HepG2 (cell line): ENCODE results near the gene C14orf119. TPM values are rescaled to one million over a fixed set of nuclear protein-coding genes. Genes with fewer than 3 reads are reported as not detected.

Experiments
- ATAC-seq: fragments of 200-7000 bp; cut with Tn5 transposase; 3 replicates; pipeline ENCODE4 v1.9.1; 2020; ENCODE audit warnings: mild to moderate bottlenecking, moderate library complexity
- BruUV-seq: library from RNA; stranded (reverse); fragments of 400-500 nt; replicated peaks from 2 replicates; lab custom pipeline; 2021; lab: Mats Ljungman, UMichigan
- CTCF ChIA-PET: fragments of 300-600 bp; formaldehyde crosslinking; extraction: SDS; loops from one replicate; lab custom pipeline; 2021; ENCODE audit warnings: low total read pairs, inconsistent platforms, low intra/inter-chr PET ratio; lab: Yijun Ruan, JAX
- POLR2A ChIA-PET: fragments of 350-600 bp; sonication (Branson Sonifier 250); formaldehyde crosslinking; loops from one replicate; lab custom pipeline; 2020; ENCODE audit warnings: antibody characterized with exemption, inconsistent platforms; lab: Yijun Ruan, JAX
- DNase-seq: peaks from one replicate; pipeline ENCODE4 v3.0.0-alpha.2; 2015; ENCODE audit warnings: low spot score
- FAIRE-seq: peaks from 3 replicates; lab custom pipeline; 2011; peaks lifted over from hg19 to GRCh38; lab: Jason Lieb, UNC
- H2AFZ ChIP-seq: one replicate; pipeline ENCODE4 v1.6.1; 2011; ENCODE audit warnings: low read length, inconsistent platforms
- H3K27ac ChIP-seq: fragments of 300-600 bp; 3 replicates; pipeline ENCODE4 v1.8.0; 2011; ENCODE audit warnings: mixed run types, mild to moderate bottlenecking, mixed read lengths, low read length, inconsistent platforms; ENCODE audit not compliant: insufficient read depth; ENCODE audit errors: extremely low read length
- H3K27me3 ChIP-seq, 2 experiments: fragments of 200-600 bp in 1 of 2; 2 replicates in 1 of 2; 3 replicates in 1 of 2; pipeline versions ENCODE4 v1.6.0 to v1.8.0; 2011; ENCODE audit warnings: low read length in 2 of 2, mild to moderate bottlenecking in 2 of 2, moderate library complexity in 2 of 2, inconsistent platforms in 1 of 2; ENCODE audit not compliant: insufficient read depth in 2 of 2, control insufficient read depth in 1 of 2
- H3K36me3 ChIP-seq, 2 experiments: fragments of 200-600 bp in 1 of 2; replicated peaks in 1 of 2; 2 replicates in 1 of 2; 3 replicates in 1 of 2; pipeline versions ENCODE4 v1.5.1 to v1.8.0; 2011; ENCODE audit warnings: low read length in 2 of 2, inconsistent platforms in 1 of 2; ENCODE audit not compliant: insufficient read depth in 2 of 2, control insufficient read depth in 1 of 2
- H3K4me1 ChIP-seq: 2 replicates; pipeline ENCODE4 v1.5.1; 2012; ENCODE audit warnings: low read length, inconsistent platforms; ENCODE audit not compliant: insufficient read depth
- H3K4me2 ChIP-seq: 2 replicates; pipeline ENCODE4 v1.6.0; 2011; ENCODE audit warnings: low read depth, low read length, inconsistent platforms
- H3K4me3 ChIP-seq, 3 experiments: fragments of 200-600 bp in 1 of 3; sonication (generic), shearing (Covaris generic) in 1 of 3; replicated peaks in 1 of 3; 2 replicates each; pipeline ENCODE4 v1.5.1; 2011 to 2016; ENCODE audit warnings: low read length in 3 of 3, inconsistent platforms in 2 of 3, low read depth in 2 of 3, mild to moderate bottlenecking in 2 of 3, control low read depth in 1 of 3, mixed read lengths in 1 of 3; ENCODE audit not compliant: insufficient read depth in 1 of 3
- H3K79me2 ChIP-seq: one replicate; pipeline ENCODE4 v1.6.1; 2011; ENCODE audit warnings: low read length, inconsistent platforms; ENCODE audit not compliant: insufficient read depth
- H3K9ac ChIP-seq: 2 replicates; pipeline ENCODE4 v1.6.0; 2011; ENCODE audit warnings: mild to moderate bottlenecking, low read depth, low read length, inconsistent platforms; ENCODE audit not compliant: insufficient read depth
- H3K9me3 ChIP-seq: 2 replicates; pipeline ENCODE4 v1.5.1; 2012; ENCODE audit warnings: mild to moderate bottlenecking, low read length
- H4K20me1 ChIP-seq: 2 replicates; pipeline ENCODE4 v1.6.0; 2011; ENCODE audit warnings: inconsistent platforms, mild to moderate bottlenecking, low read length, moderate library complexity; ENCODE audit not compliant: insufficient read depth
- CREB1 ChIP-seq, 2 experiments: fragments of 450-650 bp in 1 of 2; IDR thresholded peaks; 2 replicates each; pipeline ENCODE4 v1.6.1; 2016 to 2017; ENCODE audit warnings: control low read depth in 1 of 2, mild to moderate bottlenecking in 1 of 2, missing compliant biosample characterization in 1 of 2, missing genetic modification characterization in 1 of 2
- ZSCAN22 ChIP-seq: sonication (generic); formaldehyde crosslinking; IDR thresholded peaks from 2 replicates; pipeline ENCODE4 v1.4.0; 2020; ENCODE audit warnings: mild to moderate bottlenecking, missing genetic modification reagents
- WGBS: methylation state at CpG from one replicate; pipeline ENCODE4 v1.1.6; 2017; ENCODE audit warnings: low lambda C conversion rate; 5-methylcytosine and 5-hydroxymethylcytosine counted together
- in situ Hi-C: cut with HindIII; loops from 2 replicates; pipeline ENCODE4 v1.10.0; 2017; ENCODE audit warnings: low pct_unique_long_range_greater_than_20kb; ENCODE audit not compliant: extremely low pct_ligation_motif_present
- intact Hi-C: fragments of 100-400 bp; cut with micrococcal nuclease; formaldehyde crosslinking; loops from one replicate; pipeline ENCODE4 v1.10.0; 2022; ENCODE audit not compliant: unreplicated experiment
- polyA plus RNA-seq, 8 experiments: library from polyadenylated mRNA; depleted of rRNA in 3 of 8; stranded (reverse) in 7 of 8; unstranded in 1 of 8; fragments of >200 nt; fragmentation: Illumina TruSeq in 4 of 8; extraction: Trizol in 4 of 8; gene quantifications; 2 replicates each; pipeline versions ENCODE4 v1.2.1 to v1.2.3, GENCODE V29; 2011 to 2016; ENCODE audit warnings: low read depth in 4 of 8, missing spikeins in 1 of 8, mixed read lengths in 1 of 8; ENCODE audit not compliant: insufficient read depth in 1 of 8
- total RNA-seq, 5 experiments: library from RNA; depleted of rRNA; stranded (reverse); fragments of >200 nt; fragmentation: Illumina TruSeq; extraction: Trizol; gene quantifications; 2 replicates each; pipeline ENCODE4 v1.2.3, GENCODE V29; 2016; ENCODE audit warnings: low read depth in 1 of 5
- TF ChIP-seq, protein P1 (sequence below): sonication (generic); formaldehyde crosslinking; IDR thresholded peaks from 2 replicates; pipeline ENCODE4 v1.4.0; 2020; ENCODE audit warnings: mild to moderate bottlenecking, missing genetic modification reagents

The C14orf119 gene
- total and polyA plus RNA-seq, 2 of the 13 experiments (the other 11 are each of a cell fraction or from before 2014, with no cell fraction given), result 117 to 206 TPM

DNA sequence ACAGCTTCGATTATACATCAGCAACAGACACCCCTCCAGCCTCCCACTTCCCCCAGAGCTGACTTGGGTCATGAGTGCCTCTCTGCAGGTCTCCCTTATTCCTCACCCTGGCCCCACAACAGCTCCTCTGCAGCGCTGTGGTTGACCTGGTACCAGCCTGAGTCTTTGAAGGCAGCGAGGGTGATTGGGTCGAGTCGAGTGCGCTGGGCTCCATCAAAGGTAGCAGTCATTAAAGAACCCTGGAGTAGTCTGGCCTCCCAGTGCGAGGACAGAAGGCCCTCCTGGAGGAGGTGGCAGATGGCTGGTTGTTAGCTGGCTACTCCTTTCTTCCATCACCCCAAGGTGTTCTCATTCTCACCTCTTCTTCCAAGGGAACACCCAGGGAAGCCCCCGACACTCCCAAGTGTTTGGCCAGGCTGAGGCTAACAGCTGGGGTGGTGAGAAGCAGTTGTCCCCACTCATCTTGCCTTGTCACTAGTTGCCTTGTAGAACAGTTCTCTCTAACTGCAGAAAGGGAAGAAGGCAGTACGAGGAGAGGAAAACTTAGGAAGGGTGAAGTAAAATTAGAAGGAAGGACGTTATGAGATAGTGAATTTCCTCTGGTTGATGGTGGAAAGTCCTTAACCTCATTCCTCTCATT lies 6.8 kb downstream of the C14orf119 start (continued):
- TF ChIP-seq, protein P1, sequence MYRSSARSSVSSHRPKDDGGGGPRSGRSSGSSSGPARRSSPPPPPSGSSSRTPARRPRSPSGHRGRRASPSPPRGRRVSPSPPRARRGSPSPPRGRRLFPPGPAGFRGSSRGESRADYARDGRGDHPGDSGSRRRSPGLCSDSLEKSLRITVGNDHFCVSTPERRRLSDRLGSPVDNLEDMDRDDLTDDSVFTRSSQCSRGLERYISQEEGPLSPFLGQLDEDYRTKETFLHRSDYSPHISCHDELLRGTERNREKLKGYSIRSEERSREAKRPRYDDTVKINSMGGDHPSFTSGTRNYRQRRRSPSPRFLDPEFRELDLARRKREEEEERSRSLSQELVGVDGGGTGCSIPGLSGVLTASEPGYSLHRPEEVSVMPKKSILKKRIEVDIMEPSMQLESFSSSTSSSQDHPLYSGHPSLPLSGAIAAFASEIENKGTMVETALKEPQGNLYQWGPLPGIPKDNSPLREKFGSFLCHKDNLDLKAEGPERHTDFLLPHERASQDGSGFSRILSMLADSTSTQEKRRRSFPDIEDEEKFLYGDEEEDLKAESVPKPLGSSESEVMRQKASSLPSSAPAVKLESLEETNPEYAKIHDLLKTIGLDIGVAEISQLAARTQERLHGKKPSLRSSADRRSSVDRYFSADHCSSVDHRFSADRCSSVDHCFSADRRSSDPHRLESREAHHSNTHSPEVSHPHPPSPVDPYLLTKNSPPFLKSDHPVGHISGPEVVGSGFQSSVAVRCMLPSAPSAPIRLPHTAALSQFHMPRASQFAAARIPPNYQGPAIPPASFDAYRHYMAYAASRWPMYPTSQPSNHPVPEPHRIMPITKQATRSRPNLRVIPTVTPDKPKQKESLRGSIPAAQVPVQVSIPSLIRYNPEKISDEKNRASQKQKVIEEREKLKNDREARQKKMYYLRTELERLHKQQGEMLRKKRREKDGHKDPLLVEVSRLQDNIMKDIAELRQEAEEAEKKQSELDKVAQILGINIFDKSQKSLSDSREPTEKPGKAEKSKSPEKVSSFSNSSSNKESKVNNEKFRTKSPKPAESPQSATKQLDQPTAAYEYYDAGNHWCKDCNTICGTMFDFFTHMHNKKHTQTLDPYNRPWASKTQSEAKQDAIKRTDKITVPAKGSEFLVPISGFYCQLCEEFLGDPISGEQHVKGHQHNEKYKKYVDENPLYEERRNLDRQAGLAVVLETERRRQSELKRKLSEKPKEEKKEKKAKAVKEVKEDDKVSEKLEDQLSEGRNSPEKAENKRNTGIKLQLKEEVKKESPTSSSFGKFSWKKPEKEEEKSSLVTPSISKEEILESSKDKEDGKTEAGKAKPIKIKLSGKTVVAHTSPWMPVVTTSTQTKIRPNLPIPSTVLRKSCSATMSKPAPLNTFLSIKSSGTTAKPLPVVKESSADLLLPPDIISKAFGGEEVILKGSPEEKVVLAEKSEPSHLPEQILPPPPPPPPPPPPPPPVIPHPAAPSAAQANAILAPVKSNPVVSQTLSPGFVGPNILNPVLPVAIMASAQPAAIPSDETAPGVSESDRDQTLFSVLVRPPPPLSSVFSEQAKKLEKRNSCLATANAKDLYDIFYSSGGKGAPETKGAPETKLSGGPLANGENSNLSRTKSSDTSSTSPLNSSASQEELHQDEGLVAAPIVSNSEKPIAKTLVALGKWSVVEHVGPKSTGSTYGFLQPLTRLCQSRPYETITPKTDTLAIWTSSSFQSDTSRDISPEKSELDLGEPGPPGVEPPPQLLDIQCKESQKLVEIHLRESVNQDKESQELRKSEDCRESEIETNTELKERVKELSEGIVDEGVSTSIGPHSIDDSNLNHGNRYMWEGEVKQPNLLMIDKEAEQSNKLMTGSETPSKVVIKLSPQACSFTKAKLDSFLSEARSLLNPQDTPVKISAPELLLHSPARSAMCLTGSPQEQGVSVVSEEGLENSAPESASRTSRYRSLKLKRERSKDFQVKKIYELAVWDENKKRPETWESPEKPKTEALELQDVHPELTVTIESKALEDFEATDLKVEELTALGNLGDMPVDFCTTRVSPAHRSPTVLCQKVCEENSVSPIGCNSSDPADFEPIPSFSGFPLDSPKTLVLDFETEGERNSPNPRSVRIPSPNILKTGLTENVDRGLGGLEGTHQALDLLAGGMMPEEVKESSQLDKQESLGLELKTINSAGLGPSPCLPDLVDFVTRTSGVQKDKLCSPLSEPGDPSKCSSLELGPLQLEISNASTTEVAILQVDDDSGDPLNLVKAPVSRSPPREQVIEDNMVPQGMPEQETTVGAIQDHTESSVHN (CRISPR knock-in tag), result 0 out of 2 replicates have a peak, but pooled peaks have one; percentile 46

- Histone ChIP-seq H3K79me2 (peaks cover 4% of the 10 kb centered on the region), H2AFZ (no peak overlapping the region), H3K4me3 (no peak overlapping the region), H4K20me1 (no peaks in the 10 kb centered on the region; the same call in 1 of the 2 replicates), H3K4me2 (no peak overlapping the region), H3K36me3 (peaks cover 7 to 16% of the 10 kb centered on the region in 2 experiments), H3K9ac (no peak overlapping the region), H3K4me1 (peaks cover 41% of the 10 kb centered on the region), H3K9me3 (no peaks in the 10 kb centered on the region), H3K27ac (no peak overlapping the region), H3K27me3 (peaks cover 8 to 45% of the 10 kb centered on the region in 2 experiments)
- no TSS peak for BruUV-seq
- ChIA-PET CTCF (no interaction called here), POLR2A (interaction anchor here (1.4 to 4.5 kb wide), 2 partner anchors 8 to 121 kb away, joined by 3 to 52 read pairs; partner anchors contain the start of genes ACIN1 and C14orf119)
- 18% methylated on average over 2 of the region's 2 CpGs for WGBS
- ATAC-seq, result no peak
- no peak for DNase-seq
- TF ChIP-seq CREB1 (IDR thresholded peaks at IDR 0.05) (peak; percentile 33; the same call in 1 of the 2 replicates), CREB1 (CRISPR knock-in tag; IDR thresholded peaks at IDR 0.05) (no peak), ZSCAN22 (CRISPR knock-in tag) (no peak)
- in situ Hi-C loops (no loop called here), intact Hi-C loops (no loop called here)
- FAIRE-seq, result no peak
Measured at GRCh38 chr14:23102801-23103200, 7.5 kb downstream of the C14orf119 start.
